ENCODE results near the gene RBMXL3. TPM values are rescaled to one million over a fixed set of nuclear protein-coding genes. Genes with fewer than 3 reads are reported as not detected.

RBMXL3 gene
- total and polyA plus RNA-seq, 2 of the 8 experiments (the other 6 are each of a cell fraction or from before 2014, with no cell fraction given), result not detected

DNA sequence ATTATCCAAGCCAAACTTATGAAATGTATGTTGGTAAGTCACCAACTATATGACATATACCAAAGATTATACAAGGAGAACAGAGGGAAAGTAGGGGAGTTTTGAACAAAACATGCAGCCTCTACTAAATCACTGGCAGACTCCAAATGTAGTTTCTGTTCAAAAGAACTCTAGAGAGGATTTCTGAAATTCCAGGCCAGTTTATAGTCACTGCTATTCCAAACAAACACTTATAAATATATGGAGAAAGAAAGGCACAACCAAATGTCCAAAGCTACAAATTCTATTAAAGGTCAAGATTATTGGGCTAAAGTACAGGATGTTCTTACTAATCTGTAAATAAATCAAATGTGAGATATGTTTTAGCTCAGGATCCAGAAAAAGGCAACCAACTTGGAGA, 47.4 kb downstream of the RBMXL3 start:
- H2BK12ac ChIP-seq (ENCODE audit: low read depth, low read length), result no peak overlapping the region
- H3K27ac ChIP-seq (ENCODE audit: low read depth, low read length), result no peak overlapping the region
- H4K5ac ChIP-seq (ENCODE audit: insufficient read length, low read depth, low read length), result no peak overlapping the region
- no peaks in the 10 kb centered on the region for H3K79me1 ChIP-seq (ENCODE audit: low read depth, low read length)
- H3K27me3 ChIP-seq (replicated peaks in 1 of 4; ENCODE audit: control insufficient read depth in 3 of 4, extremely low read depth in 1 of 4, insufficient read depth in 3 of 4, low read length in 3 of 4), result no peaks in the 10 kb centered on the region
- no peak overlapping the region for H3K56ac ChIP-seq (replicated peaks; ENCODE audit: insufficient read length, low read depth, low read length)
- no peak overlapping the region for H2AFZ ChIP-seq (ENCODE audit: low read length)
- H3K14ac ChIP-seq (ENCODE audit: insufficient read length), result no peak overlapping the region
- ChIA-PET CTCF (ENCODE audit: partially characterized antibody) (interaction anchor here (2.0 kb wide), 1 partner anchor 32 kb away, joined by 7 read pairs; no protein-coding TSS in a partner anchor), POLR2A (ENCODE audit: partially characterized antibody) (no interaction called here)
- no peaks in the 10 kb centered on the region for H3K23me2 ChIP-seq (ENCODE audit: low read depth, low read length)
- no peak for DNase-seq (ENCODE audit: low read depth in 1 of 2, low spot score in 2 of 2)
- no peak overlapping the region for H3K4me3 ChIP-seq (ENCODE audit: extremely low read depth in 1 of 4, insufficient read depth in 2 of 4, low read depth in 3 of 4, low read length in 4 of 4)
- no peak overlapping the region for H3K18ac ChIP-seq (ENCODE audit: extremely low read depth, low read length)
- H2BK15ac ChIP-seq (ENCODE audit: low read length), result no peak overlapping the region
- no peak overlapping the region for H2AK5ac ChIP-seq (ENCODE audit: low read depth, low read length)
- no peak overlapping the region for H3K4me2 ChIP-seq (ENCODE audit: insufficient read depth in 1 of 2, low read depth in 2 of 2, low read length in 2 of 2)
- no peak overlapping the region for H2BK5ac ChIP-seq (ENCODE audit: low read depth, low read length)
- peaks cover 0 to 6% of the 10 kb centered on the region in 2 experiments; a peak in 2 of 4 replicates for H3K79me2 ChIP-seq (ENCODE audit: control insufficient read depth in 1 of 2, insufficient read depth in 2 of 2, low read length in 2 of 2)
- H3K23ac ChIP-seq (ENCODE audit: insufficient read length), result no peak overlapping the region
- TF ChIP-seq YY1 (IDR thresholded peaks at IDR 0.05; ENCODE audit: low read depth, low read length) (no peak), SIRT6 (IDR thresholded peaks at IDR 0.05; ENCODE audit: low read length) (no peak)
- H4K20me1 ChIP-seq (replicated peaks in 1 of 2; ENCODE audit: control insufficient read depth in 1 of 2, insufficient read depth in 2 of 2, low read length in 2 of 2), result no peaks in the 10 kb centered on the region
- no peak overlapping the region for H3K9ac ChIP-seq (replicated peaks in 1 of 4; ENCODE audit: extremely low read depth in 1 of 4, low read depth in 3 of 4, low read length in 3 of 4)
- H4K91ac ChIP-seq (replicated peaks; ENCODE audit: insufficient read length, low read length), result no peak overlapping the region
- H3K36me3 ChIP-seq (ENCODE audit: control insufficient read depth in 2 of 4, insufficient read depth in 4 of 4, low read length in 3 of 4), result no peaks in the 10 kb centered on the region
- H3K4me1 ChIP-seq (replicated peaks in 1 of 4; ENCODE audit: control insufficient read depth in 3 of 4, insufficient read depth in 4 of 4, low read length in 3 of 4), result no peaks in the 10 kb centered on the region; a peak in 1 of 7 replicates
- H4K8ac ChIP-seq (ENCODE audit: extremely low read depth, insufficient read depth, low read length), result no peak overlapping the region
- H2BK20ac ChIP-seq (ENCODE audit: low read length), result no peak overlapping the region
- no peaks in the 10 kb centered on the region for H3K9me3 ChIP-seq (ENCODE audit: insufficient read depth in 2 of 2, low read depth in 1 of 2, low read length in 1 of 2)
- H2BK120ac ChIP-seq (replicated peaks; ENCODE audit: low read depth, low read length), result no peak overlapping the region
- FAIRE-seq, result no peak
- no peak overlapping the region for H3K4ac ChIP-seq (replicated peaks; ENCODE audit: insufficient read length, low read depth, low read length)

All from H1 (cell line).